Measurements from ENCODE around the gene B4GALT3.

DNA sequence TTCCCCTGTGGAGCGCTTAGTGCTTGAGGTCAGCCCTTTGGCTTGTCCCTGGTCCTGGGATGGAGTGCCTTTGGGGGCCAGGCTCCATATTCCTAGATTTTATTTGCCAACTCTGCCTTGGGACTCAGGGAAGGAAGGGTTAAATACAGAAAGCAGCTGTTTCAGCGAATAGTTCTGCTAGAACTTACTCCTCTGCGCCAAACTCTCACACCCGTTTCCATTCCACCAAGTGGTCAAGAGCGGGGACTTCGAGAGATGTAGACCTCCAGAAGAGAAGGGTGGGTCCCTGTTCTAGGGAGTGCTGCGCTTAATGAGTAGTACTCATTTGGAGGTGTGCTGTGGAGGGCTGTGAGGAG, 47.8 kb upstream of the B4GALT3 start:
- TF ChIP-seq EZH2 (IDR thresholded peaks at IDR 0.05) (no peak), POLR2AphosphoS5 (IDR thresholded peaks at IDR 0.05; ENCODE audit: borderline replicate concordance, low read depth, low read length) (no peak)
